HG03439 (cell line): ENCODE data around the gene SEMA3A.
A peak's percentile ranks its signal among the peaks of the same experiment; 100 is the strongest.

Experiments used
- ATAC-seq: cut with Tn5 transposase; IDR thresholded peaks from one replicate; pipeline ENCODE4 v1.9.1; 2021; ENCODE audit warnings: mild to moderate bottlenecking, moderate library complexity; ENCODE audit not compliant: unreplicated experiment

SEMA3A gene

DNA sequence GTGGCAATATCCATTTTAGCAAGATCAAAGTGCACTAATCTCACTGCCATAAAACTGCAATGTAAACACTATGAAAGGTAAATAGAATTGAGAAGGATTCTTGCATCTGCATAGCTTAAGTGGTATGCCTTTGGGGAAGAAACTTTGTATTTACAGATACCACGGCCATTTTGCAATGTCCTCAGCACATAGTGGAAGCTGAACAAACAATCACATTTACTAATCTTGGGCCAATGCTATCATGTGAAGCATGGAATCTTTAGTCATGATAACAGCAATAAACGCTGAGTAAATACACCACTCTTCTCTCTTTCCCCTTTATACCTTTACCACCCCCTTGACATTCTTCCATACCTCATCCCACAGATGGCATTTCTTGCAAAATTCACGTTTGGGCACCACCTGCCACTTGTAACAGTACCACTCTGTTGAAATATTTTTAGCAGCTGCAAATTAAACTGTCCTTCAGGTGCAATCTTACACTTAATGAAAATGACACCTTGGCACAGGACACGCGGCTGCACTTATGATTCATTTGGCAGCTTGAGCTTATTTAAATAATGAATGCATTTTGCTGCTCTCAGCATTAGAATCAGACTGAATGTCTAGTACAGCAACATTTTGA lies 171.8 kb downstream of the SEMA3A start:
- ATAC-seq = no peak

DNA sequence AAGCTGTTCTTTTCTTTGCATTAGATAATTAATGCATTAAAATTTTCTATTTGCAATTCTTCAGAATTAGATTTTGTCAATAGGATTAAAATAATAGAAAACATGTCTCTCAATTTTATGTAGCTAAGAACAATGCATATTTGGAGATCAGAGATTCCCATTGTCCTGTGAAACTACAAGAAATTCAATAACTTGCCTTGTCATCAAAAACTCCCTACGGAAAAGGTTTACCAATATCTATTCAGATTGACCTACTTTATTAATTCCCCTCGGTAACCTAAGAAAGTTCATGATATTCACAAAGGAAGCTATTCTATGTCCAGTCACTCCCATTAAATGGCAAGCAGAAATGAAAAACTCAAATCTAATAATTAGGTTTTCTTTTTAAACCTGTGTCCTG lies 172.6 kb downstream of the SEMA3A start:
- ATAC-seq = no peak

DNA sequence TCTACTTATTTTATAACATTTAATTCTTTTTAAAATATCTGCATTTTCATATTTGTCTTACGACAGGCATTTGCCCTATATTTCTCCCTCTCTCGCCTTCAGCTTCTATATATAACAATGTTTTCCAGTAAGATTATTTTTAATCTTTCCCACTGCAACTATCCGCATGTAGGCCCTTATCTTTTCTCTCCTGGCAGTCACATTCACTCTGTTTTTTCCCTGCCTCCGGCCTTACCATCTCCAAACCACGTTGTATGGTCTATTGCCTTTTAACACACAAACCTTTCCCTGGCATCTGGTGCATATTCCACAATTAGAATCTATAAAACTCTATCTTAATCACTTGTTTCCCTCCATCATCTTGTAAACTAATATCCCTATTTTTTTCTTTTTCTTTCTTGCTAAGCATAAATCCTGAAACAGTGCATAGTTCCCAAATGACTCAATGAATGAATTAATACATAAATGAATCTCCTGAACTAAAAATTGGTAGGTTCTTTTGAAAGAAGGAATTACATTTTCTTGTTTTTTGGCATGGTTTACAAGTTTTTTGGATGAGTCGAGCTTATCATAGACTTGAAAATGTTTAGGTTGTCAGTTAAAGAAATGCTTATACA lies 173.2 kb downstream of the SEMA3A start:
- no peak for ATAC-seq

DNA sequence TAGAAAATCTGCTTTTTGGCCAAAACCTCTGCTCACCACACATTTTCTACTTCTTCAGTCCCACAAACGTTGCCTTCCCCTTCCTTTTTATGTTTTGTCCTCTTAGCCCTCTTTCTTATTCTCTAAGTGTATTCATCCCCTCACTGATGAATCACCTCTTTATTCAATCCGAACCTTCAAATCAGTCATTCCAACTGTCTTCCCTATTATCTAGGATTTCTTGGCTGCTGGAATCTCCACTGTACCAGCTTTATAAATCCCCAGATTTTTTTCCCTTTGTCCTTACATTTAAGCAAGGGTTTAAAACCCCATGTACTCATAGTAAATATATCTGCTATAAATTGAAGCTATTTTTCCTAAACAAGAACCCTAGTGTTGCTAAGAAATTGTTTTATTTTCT lies 176.9 kb downstream of the SEMA3A start:
- no peak for ATAC-seq

DNA sequence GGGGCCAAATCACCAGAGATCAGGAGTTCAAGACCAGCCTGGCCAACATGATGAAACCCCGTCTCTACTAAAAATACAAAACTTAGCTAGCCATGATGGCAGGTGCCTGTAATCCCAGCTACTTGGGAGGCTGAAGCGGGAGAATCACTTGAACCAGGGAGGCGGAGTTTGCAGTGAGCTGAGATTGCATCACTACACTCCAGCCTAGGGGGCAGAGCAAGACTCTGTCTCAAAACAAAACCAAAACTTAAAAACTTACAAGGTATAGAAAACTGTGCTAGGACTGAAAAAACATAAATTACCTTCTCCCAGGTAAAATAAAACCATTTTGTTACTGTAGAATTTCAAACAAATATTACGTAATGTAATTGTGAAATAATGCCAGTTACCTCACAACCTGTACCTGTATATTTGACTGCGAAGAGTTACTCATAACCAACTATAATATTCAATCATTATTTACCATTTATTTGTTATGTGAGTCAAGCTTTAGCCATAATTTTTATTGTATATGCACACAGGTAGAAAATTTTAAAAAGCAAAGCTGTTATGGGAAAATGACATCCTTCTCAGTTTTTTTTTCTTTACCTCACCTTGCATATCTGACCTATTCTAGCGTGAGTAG lies 180.9 kb downstream of the SEMA3A start:
- ATAC-seq = no peak

DNA sequence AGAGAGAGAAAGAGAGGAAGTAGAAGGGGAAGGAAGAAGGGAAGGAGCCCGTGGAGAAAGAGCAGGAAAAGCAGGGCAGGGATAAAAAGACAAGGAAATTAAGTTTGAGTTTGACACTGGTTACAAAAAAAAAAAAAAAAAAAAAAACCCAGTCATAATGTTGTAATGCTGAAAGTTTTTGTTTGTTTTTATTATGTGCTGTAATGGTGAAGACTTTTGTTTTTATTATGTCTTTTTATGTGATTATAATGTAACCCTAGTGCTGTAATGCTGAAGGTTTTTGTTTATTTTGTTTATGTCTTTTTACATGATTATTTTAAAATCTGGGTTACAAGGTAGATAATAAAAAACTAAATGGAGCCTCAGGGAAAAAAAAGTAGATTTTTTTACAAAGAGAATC lies 184.8 kb downstream of the SEMA3A start:
- ATAC-seq = no peak

DNA sequence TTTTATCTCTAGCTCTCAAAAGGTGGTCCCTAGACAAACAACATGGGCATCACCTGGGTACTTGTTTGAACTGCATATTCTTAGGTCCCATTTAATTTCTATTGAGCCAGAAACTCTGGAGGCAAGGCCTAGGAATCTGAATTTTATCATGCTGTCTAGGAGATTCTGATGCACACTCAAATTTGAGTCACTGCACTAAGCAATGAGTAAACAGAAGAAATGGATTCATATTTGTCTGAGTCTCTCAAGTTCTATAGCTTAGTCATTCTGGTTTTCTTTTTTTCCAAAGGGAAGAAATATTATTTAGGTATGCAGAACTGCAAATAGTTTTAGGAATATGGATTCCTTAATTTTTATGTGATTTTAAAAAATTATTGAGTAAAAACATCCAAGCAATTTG lies 185.5 kb downstream of the SEMA3A start:
- ATAC-seq = no peak

DNA sequence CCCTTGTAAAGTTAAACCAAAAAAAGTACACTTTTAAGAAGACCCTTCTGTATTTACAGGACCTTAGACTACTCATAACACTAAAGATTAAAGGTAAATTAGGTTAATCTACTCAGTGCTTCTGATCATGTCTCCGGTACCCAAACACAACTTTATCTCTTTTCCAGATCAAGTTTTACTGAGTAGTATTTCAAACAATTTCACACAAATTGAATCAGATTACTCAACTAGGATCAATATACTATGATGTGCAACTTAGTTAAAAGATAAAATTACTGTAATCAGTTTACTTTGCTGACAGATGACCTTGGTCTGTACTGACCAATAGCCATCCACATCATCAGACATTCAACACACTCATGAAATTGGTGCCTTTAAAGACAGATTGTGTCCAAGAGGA lies 191.4 kb downstream of the SEMA3A start:
- no peak for ATAC-seq

DNA sequence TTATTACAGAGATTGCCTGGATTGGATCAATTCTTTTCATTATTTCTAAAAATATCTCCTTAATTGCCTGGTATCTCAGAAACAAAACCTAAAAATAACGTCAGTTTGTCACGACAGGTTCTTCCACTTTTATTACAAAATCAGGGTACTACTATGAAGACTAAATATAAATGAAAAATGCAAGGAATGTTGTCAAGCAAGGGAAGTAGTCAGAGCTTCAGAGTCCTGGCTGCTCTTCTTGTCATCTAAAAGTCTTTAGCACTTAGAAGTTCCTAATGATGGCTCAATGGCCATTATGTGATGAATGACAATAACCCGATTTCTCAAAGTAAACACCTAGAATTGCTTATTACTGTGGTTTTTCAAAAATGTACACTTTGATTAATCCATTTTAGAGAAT lies 192.2 kb downstream of the SEMA3A start:
- ATAC-seq = no peak

DNA sequence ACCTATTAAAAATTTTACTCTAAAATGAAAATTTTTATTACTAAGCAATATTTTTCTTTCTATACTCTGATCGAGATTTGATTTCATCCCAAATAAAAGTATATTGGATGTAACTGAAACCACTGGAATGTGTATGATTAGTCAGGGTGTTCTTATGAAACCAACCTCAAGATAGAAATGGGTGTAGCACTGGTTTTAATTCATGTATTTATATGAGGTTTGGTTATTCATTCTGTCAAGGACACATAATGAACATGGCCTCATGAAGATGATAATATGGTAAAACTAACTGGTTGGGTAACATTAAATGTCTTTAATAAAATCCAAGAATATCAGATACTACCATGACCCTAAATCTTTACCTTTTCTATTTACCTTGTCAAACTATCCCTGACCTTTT lies 197.7 kb downstream of the SEMA3A start:
- no peak for ATAC-seq

DNA sequence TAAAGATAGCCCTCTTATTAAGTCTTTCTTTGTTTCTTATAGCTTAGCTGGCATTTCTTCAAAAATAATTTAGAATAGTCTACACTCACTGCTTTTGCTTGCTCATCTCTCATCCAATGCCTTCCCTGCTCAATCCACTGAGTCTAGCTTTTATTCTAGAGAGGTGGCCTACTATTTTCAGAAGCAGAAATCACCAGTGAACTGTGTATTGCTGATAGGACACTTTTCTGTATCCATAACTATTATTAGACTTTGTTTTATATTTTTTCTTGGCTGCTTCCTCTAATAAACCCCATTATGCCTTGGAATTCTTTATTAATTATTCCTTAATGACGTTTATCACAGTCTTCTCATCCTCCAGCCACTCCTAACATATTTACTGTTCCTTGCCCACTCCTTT lies 206.8 kb downstream of the SEMA3A start:
- no peak for ATAC-seq

DNA sequence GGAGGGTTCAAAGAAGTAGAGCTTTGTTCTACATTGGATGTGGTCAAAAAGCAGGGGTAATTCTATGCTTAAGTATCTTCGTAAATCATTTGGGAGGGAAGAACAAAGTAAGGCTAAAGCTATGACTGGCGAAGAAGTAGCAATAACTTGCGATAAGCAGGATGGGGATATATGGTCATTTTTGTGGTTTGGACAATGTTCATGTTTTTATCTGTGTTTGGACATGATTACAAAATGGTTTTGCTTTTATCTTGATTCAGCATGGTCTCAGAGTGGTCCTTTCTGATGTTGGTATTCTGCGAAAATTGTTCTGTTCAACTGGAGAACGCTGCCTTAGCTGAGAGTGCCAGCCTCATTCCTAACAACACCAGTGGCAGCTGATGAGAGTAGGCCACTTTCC lies 208.8 kb downstream of the SEMA3A start:
- ATAC-seq = no peak

DNA sequence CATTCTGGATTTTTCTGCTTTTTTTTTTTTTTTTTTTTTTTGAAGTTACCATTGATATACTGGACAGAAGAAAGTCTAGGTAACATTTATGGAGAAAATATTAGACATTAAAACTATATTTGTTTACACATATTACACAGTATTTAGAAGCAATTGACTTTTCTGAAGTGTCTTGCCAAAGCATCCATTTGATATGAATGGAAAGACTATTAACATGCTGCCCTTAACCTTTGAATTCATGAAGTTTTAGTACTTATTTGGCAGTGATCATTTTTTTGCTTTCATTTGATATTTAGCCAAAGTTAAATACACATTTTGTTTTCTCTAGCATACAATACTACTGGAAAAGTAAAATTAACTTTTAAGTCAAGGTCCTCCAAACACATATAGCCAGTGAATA lies 210.0 kb downstream of the SEMA3A start:
- no peak for ATAC-seq

DNA sequence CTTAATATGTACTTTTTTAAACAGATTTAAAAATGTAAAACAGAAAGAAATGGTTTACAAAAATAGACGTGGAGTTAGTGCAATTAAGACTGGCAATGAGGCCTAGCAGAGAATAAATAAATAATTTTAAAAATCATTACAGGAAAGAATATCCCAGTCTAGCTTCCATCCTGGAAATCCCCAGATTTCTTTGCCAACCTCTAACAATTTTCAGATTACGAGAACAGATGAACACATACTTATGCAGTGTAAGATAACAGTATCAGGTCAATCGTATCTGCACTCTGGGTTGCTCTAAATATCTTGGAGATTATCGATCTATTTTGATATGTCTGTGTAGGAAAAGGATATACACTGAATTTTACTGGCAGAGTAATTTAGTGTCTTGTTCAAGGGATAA lies 210.5 kb downstream of the SEMA3A start:
- ATAC-seq = no peak

DNA sequence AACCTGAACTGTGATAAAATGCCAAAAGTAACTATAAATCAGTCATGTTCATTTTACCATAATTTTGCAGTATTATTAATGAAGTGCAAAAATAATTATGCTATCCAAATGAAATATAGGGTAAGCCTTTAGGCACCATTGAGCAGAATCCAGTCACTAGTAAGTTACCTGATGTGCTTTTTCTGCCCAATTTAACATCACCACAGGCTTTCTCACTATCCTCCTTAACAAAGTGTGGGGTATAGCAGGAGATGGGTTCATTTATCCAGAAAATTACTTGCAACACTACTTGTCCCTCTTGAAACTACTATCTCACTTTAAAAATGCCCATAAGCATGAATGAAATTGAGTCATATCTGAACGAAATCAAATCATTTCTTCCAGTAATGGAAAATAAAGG lies 211.0 kb downstream of the SEMA3A start:
- no peak for ATAC-seq

DNA sequence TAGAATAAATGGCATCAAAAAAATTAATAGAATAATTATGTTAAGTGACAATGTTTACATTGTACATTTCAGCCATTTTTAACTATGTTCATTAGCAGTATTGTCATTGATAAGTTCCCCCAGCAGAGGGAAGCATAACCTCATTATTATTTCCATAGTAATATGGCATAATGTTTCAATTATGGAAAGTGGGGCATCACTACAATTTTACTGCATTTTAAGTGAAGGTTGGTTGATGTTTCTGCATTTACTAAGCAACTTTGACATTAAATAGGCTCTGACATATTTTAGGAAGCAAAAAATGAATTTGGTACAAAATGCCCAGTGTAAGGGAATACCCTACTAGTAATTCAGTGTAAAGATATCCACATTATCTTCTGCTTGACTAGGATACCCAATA lies 218.3 kb downstream of the SEMA3A start:
- ATAC-seq = no peak

DNA sequence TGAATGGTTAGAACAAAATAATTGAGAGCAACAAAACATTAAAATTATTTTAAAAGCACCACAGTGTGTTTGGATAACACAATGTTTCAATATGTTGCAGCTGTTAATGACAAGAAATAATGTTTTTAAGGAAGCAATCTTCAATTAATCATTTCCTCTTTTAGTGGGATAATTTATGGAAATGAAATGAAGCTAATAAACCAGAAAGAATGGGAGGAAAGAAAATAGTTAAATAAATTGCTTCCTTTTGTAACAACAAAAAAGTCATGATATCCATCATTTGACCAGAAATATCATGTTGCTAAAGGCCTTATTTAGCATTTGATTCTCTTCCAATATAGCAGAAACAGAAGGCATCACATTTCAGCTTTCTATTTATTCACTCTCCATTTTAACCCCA lies 224.5 kb downstream of the SEMA3A start:
- no peak for ATAC-seq

DNA sequence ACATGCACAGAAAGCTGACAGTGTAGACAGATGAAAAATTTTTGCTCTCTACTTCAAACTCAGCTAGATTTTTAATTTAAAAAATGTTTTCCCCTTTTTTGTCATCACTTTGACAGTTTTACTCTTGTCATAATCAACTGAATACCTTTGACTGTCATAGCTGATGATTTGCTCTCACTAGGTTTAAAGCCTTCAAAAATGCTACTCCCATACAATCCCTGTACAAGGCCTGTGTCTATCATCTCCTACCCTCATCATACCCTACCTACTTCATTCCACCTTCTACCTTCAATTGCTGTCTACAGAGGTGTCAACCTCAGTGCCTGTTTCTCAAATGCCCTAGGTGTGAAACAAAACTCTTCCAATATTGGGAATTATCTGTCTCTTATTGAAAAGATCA lies 230.3 kb downstream of the SEMA3A start:
- no peak for ATAC-seq

DNA sequence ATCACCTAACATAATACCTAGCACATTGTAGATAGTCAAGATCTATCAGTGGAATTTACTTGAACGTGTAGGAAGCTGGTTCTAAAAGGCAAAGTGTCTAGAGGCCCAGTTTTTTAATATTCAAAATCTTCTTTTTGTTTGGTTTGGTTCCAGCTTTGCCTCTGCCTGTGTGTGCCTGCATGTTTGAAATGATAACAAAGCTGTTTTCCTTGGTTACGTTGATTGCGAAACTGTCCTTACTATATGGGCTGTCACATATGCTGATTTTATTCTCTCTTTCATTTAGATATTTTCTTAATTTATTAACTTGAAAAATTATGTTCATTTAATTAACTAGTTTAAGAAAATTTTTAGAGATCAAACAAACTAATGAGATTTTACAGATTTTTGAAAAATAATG lies 237.3 kb downstream of the SEMA3A start:
- ATAC-seq = no peak

DNA sequence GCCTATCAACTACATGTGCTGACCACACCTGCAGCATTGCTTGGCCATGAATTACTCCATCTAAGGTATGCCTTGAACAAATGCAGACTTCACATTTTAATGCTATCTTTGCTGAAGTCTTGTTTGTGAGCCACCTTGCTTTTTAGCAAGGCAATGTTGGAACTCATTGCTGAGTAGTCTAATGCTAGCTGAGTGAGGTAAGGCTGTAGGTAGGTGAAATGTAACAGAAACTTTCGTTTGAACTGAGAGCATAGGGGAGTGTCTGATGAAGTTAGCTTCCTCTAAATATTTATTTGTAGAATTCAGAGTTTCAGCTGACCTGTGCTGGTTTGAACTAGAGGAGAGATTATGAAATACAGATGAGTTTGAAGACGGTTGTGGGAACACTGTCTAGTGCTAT lies 238.5 kb downstream of the SEMA3A start:
- ATAC-seq = no peak

DNA sequence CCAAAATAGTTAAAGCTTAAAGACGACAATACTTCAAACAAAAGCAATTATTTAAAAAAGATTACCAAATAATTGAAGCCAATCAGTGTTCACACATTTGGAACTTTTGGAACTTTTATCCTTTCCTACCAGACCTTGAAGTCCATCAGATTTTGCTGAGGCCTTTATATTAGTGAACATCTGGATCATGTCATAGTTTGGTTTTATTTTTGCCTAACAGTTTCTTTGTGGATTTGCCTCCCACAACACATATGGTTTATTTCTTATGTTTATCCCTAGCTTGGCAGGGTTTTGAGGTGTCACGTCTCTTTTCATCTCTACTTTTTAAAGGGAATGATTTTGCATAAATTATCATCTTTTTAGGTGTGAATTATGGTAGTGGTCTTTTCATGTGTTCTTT lies 242.4 kb downstream of the SEMA3A start:
- no peak for ATAC-seq

DNA sequence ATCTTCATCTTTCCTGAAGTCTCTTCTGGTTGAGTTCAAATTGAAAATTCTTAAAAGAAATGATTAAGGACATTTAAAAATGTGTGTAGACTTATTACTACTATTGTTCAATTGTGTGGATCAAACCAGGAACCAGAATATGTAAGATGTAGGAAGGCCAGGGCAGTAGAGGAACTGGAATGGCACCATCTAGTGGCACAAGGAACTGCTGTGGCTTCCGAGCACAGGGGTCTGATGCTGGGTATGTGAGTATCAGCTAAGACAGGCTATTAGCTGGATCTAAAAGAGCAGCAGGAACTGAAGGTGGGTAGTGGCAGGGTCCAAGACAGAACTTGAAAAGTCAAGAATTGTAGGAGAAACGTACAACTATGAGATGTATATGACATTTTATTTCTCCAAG lies 247.3 kb downstream of the SEMA3A start:
- peak; percentile 79 for ATAC-seq

DNA sequence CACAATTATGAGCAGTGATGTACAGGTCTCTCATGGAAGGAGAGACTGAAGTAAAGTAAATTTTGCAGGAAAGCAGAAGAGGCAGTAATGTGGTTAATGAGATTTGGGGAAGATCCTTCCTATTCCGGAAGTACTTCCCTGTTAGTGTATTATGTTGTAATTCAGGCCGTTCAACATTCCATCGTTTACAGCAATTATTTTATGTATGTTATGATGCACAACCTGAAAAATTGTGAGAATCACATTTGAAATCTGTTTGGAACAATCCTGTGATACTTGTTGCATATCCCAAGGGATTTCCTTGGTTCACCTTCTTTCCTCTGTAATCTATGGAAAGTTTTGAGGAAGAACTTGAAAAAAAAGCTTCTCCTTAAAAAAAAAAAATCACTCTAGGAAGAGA lies 247.8 kb downstream of the SEMA3A start:
- no peak for ATAC-seq
